Osteocyte (in vitro differentiated cells): ENCODE measurements around the gene CACNA1C. TPM values are rescaled to one million over a fixed set of nuclear protein-coding genes. Genes with fewer than 3 reads are reported as not detected.

Experiments used
- DNase-seq: peaks from one replicate; pipeline ENCODE4 v3.0.0; 2021; ENCODE audit warnings: mixed read lengths; ENCODE audit not compliant: unreplicated experiment; ENCODE audit errors: extremely low spot score
- H3K27ac Mint-ChIP-seq: one replicate; pipeline ENCODE4 v1.8.0; 2021; ENCODE audit warnings: mild to moderate bottlenecking, mixed read lengths; ENCODE audit not compliant: unreplicated experiment
- H3K27me3 Mint-ChIP-seq: one replicate; pipeline ENCODE4 v1.8.0; 2021; ENCODE audit warnings: mixed read lengths; ENCODE audit not compliant: unreplicated experiment
- H3K36me3 Mint-ChIP-seq: one replicate; pipeline ENCODE4 v1.8.0; 2021; ENCODE audit warnings: mixed read lengths; ENCODE audit not compliant: unreplicated experiment
- H3K4me1 Mint-ChIP-seq: one replicate; pipeline ENCODE4 v1.8.0; 2021; ENCODE audit warnings: mixed read lengths; ENCODE audit not compliant: unreplicated experiment
- H3K4me3 Mint-ChIP-seq: one replicate; pipeline ENCODE4 v1.8.0; 2021; ENCODE audit warnings: mild to moderate bottlenecking, moderate library complexity, mixed read lengths; ENCODE audit not compliant: unreplicated experiment
- H3K9me3 Mint-ChIP-seq: one replicate; pipeline ENCODE4 v1.8.0; 2021; ENCODE audit warnings: mixed read lengths; ENCODE audit not compliant: unreplicated experiment
- total RNA-seq: library from RNA; stranded (reverse); gene quantifications from 2 replicates; pipeline ENCODE4 v1.2.1, GENCODE V29; 2021
- TF ChIP-seq, protein P1 (sequence below): fragments of 200-600 bp; sonication (generic); IDR thresholded peaks from 2 replicates; pipeline ENCODE4 v1.5.0; 2021; ENCODE audit warnings: antibody characterized with exemption, mild to moderate bottlenecking, moderate library complexity

Gene CACNA1C
- total RNA-seq, 1 donor from 2014 or later = 67.4 TPM

- Mint-ChIP-seq H3K27me3 (no peaks in the 10 kb centered on the region), H3K4me1 (peaks cover 26% of the 10 kb centered on the region), H3K9me3 (no peaks in the 10 kb centered on the region), H3K36me3 (peaks cover 9% of the 10 kb centered on the region), H3K4me3 (no peak overlapping the region), H3K27ac (no peak overlapping the region)
- TF ChIP-seq, protein P1, sequence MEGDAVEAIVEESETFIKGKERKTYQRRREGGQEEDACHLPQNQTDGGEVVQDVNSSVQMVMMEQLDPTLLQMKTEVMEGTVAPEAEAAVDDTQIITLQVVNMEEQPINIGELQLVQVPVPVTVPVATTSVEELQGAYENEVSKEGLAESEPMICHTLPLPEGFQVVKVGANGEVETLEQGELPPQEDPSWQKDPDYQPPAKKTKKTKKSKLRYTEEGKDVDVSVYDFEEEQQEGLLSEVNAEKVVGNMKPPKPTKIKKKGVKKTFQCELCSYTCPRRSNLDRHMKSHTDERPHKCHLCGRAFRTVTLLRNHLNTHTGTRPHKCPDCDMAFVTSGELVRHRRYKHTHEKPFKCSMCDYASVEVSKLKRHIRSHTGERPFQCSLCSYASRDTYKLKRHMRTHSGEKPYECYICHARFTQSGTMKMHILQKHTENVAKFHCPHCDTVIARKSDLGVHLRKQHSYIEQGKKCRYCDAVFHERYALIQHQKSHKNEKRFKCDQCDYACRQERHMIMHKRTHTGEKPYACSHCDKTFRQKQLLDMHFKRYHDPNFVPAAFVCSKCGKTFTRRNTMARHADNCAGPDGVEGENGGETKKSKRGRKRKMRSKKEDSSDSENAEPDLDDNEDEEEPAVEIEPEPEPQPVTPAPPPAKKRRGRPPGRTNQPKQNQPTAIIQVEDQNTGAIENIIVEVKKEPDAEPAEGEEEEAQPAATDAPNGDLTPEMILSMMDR = no peak
- no peak for DNase-seq
Observed at GRCh38 chr12:2190896-2191533, 138.2 kb downstream of the CACNA1C start.

DNA sequence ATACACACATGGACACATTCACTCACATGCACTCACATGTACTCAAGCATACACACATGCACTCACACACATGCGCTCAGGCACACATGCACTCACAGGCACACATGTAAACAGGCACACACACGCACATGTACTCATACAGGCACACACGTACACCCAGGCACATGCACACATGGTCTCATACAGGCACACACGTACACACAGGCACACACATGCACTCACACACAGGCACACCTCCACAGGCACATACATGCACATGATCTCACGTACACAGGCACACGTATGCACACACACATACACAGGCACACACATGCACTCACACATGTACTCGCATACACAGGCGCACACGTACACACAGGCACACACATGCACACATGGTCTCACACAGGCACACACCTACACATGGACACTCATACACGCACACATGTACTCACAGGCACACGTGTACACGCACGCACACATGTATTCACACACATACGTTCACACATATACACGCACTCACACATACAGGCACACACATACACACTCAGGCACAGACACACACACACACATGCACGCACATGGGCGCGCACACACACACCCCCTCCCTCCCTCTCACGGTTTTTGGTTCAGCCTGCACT lies 138.9 kb downstream of the CACNA1C start:
- Mint-ChIP-seq H3K36me3 (peaks cover 9% of the 10 kb centered on the region), H3K9me3 (no peaks in the 10 kb centered on the region), H3K27ac (no peak overlapping the region), H3K4me3 (no peak overlapping the region), H3K4me1 (peaks cover 26% of the 10 kb centered on the region), H3K27me3 (no peaks in the 10 kb centered on the region)
- no peak for DNase-seq
- TF ChIP-seq, protein P1 = no peak

DNA sequence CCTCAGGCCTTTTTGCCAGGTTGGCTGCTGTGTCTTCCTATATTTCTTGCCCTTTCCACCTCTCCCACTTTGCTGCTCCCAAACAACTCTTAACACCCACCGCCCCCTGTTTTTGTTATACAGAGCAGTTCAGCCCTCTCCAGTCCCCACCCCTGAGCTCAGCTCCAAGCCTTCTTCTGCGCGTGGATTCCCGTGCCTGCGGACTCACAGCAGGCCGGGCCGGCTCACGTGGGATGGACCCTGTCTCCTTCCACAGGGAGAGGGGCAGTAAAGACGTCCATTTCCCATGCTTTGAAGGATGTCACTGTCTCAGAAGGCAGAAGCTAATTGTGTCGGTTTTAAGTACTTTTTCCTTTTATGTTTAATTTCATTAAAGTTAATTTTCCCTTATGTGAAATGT lies 139.4 kb downstream of the CACNA1C start:
- H3K9me3 Mint-ChIP-seq = no peaks in the 10 kb centered on the region
- no peak for DNase-seq
- H3K27me3 Mint-ChIP-seq = no peaks in the 10 kb centered on the region
- no peak overlapping the region for H3K4me3 Mint-ChIP-seq
- peaks cover 31% of the 10 kb centered on the region for H3K4me1 Mint-ChIP-seq
- TF ChIP-seq, protein P1 = no peak
- no peak overlapping the region for H3K27ac Mint-ChIP-seq
- peaks cover 9% of the 10 kb centered on the region for H3K36me3 Mint-ChIP-seq

DNA sequence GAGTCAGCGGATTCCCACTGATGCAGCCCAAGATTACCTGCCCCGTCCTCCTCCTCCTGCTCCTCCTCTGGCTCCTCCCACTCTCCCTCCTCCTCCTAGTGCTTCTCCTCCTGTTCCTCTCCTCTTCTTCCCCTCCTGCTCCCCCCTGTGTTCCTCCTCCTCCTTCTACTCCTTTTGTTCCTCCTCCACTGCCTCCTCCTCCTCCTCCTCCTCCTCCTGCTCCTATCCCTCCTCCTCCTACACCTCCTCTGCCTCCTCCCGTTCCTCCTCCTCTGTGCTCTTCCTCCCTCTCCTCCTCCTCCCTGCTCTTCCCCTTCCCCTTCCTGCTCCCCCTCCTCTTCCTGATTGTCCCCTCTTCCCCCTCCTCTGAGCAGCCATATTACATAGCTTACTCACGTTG lies 141.3 kb downstream of the CACNA1C start:
- Mint-ChIP-seq H3K9me3 (no peaks in the 10 kb centered on the region), H3K27ac (peak overlapping the region; percentile 16), H3K4me1 (peaks cover 46% of the 10 kb centered on the region), H3K27me3 (no peaks in the 10 kb centered on the region), H3K4me3 (no peak overlapping the region), H3K36me3 (peaks cover 8% of the 10 kb centered on the region)
- TF ChIP-seq, protein P1 = no peak
- DNase-seq = no peak

DNA sequence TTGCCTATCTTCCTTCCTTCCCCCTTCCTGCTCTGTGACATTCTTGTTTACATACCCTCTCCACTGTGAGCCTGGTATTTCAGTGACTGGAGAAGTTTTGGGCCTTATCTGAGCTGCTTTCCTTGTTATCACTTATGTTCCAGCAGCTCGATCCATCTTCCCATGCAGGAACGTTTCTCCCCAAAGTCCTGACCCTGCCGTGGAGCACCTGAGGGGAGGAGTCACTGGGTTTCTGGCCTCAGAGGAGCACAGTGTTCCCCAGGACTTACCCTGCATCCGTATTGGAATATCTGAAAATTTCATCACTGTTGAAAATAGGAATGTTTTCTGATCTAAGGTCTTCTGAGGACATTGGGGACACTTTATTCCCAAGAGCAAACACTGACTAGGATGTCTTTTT lies 141.8 kb downstream of the CACNA1C start:
- no peak for DNase-seq
- TF ChIP-seq, protein P1 = no peak
- Mint-ChIP-seq H3K4me1 (peaks cover 47% of the 10 kb centered on the region), H3K9me3 (no peaks in the 10 kb centered on the region), H3K4me3 (no peak overlapping the region), H3K27me3 (no peaks in the 10 kb centered on the region), H3K27ac (peak overlapping the region; percentile 16), H3K36me3 (peaks cover 6% of the 10 kb centered on the region)
